GM19452 (cell line): ENCODE data around the gene GPR15.
"Not testable (repeated sequence)": the region's sequence is repeated elsewhere in the genome, so short reads cannot be mapped to it uniquely, and the experiment has no call there.

Experiments
- ATAC-seq: cut with Tn5 transposase; IDR thresholded peaks from one replicate; pipeline ENCODE4 v1.9.1; 2021; ENCODE audit not compliant: unreplicated experiment

GPR15 gene

GRCh38 chr3:98556164-98557130 lies 24.7 kb downstream of the GPR15 start:
- ATAC-seq: peak; percentile 72

DNA sequence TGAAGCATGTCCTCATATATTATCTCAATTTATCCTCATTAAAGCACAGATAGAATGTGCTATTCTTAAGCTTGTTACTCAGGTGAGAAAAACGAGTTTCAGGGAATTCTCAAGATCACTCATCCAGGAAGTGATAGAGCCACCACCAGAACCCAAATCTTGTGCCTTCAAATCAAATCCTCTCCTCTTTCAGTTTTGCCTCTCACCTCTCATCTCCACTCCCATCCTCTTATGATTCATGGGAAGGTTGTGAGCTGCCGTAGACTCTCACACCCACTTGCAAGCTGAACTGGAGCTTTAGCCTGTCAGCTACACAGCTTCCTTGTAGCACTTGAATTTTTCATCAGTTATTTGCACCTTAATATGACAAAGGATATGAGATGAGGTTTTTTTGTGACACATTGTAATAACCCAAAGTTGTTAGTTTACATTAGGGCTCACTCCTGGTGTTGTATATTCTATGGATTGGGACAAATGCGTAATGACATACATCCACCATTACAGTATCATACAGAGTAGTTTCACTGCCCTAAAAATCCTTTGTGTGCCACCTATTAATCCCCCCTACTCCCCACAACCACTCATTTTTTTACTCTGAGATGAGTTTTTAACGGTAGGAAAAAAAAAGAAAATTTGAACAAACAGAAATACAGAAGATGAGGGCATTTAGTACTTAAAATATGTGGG lies 25.7 kb downstream of the GPR15 start:
- ATAC-seq: peak; percentile 15

DNA sequence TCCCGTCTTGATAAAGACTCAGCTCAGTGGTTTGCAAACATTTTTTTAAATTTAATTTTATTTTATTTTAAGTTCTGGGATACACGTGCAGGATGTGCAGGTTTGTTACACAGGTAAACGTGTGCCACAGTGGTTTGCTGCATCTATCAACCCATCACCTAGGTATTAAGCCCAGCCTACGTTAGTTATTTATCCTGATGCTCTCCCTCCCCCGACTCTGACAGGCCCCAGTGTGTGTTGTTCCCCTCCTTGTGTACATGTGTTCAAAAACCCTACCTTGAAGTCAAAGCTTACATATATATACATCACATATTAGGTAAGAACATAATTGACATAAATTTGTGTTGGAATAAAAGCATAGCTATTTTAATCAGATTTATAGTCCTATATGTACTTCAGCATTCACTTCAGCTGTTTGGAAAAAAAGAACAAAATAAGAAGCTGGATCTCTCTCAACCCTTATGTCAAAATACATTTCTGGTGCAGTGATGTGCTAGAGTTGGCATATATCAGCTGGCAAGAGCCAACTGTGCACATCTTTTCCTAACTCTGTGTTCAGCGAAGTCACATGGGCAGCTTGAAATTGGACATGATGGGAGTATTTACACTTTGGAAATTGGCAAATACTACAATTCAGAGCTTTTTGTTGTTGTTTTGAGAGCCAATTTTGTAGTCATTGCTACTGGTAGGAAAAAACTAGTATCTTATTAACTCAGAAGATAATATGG lies 26.5 kb downstream of the GPR15 start:
- no peak for ATAC-seq

DNA sequence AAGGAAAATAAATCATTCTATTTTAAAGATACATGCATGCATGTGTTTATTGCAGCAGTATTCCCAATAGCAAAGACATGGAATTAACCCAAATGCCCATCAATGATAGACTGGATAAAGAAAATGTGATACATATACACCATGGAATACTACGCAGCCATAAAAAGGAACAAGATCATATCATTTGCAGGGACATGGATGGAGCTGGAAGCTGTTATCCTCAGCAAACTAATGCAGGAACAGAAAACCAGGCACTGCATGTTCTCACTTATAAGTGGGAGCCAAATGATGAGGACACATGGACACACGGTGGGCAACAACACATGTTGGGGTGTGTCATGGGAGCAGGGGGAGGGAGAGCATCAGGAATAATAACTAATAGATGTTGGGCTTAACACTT lies 28.0 kb downstream of the GPR15 start:
- not testable (repeated sequence) for ATAC-seq

DNA sequence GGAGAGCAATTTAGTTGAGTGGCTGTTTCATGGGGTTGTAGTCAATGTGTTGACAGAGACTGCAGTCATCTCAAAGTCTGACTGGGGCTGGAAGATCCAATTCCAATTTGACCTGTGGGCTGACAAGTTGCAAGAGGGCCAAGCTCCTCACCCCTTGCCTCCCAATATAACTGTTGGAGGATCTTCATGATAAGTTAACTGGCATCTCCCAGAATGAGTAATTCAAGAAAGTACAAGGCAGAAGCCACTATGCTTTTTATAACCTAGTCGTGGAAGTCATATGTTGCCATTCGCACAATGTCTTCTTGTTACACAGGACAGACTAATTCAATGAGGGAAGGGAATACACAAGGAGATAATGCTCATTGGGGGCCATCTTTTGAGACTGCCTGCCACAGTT lies 29.1 kb downstream of the GPR15 start:
- no peak for ATAC-seq

GRCh38 chr3:98561727-98562521 lies 30.1 kb downstream of the GPR15 start:
- no peak for ATAC-seq

- ATAC-seq: peak; percentile 60
Measured at GRCh38 chr3:98563661-98564281, 32.0 kb downstream of the GPR15 start.

DNA sequence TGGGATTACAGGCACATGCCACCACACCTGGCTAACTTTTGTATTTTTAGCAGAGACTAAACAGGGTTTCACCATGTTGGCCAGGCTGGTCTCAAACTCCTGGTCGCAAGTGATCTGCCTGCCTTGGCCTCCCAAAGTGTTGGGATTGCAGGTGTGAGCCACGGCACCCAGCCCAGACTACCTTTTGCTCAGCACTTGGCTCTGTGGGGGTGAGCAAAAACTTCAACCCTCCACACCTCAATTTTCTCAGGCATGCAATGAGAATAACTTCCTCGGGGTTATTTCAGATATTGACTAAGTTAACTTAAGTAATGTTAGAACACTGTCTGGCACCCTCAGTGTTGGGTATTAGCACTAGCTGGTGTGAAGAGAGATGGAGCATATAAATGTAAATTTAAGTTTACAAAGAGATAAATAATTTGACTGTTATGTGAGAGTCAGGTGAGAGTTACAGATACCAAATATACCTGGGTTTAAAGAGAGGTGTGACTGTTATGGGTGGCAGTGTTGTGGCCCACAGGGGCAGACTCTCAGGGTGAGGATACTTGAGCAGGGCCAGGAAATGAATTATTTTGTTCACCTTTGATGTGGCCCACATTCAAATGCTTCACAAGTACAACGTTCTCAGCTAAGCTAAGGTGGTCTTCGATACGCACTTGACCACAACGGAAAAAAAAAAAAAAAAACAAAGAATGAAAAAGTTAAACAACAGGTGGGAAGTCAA lies 32.7 kb downstream of the GPR15 start:
- no peak for ATAC-seq

GRCh38 chr3:98565237-98565643 lies 33.5 kb downstream of the GPR15 start:
- no peak for ATAC-seq

DNA sequence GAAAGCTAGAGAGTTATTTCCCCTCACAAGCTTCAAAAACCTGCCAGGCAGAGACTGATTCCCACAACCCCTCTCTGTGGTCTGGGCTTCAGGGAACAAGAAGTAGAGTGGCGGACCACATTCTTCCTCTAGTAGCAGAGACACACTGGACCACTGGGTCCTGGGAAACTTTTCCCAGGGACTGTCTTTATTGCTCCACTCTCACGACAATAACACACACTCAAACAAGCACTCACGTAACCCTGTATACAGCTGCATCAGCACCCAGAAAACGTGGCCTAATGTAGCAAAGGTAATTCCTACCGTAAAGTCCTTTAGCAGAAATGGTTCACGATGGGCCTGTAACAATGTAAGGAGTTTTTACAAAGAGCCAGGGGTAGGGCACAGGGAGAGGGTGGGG lies 34.1 kb downstream of the GPR15 start:
- ATAC-seq: no peak

GRCh38 chr3:98567666-98568270 lies 36.0 kb downstream of the GPR15 start:
- peak; percentile 32 for ATAC-seq

- ATAC-seq: no peak
Measured at GRCh38 chr3:98568402-98568801, 36.6 kb downstream of the GPR15 start.

DNA sequence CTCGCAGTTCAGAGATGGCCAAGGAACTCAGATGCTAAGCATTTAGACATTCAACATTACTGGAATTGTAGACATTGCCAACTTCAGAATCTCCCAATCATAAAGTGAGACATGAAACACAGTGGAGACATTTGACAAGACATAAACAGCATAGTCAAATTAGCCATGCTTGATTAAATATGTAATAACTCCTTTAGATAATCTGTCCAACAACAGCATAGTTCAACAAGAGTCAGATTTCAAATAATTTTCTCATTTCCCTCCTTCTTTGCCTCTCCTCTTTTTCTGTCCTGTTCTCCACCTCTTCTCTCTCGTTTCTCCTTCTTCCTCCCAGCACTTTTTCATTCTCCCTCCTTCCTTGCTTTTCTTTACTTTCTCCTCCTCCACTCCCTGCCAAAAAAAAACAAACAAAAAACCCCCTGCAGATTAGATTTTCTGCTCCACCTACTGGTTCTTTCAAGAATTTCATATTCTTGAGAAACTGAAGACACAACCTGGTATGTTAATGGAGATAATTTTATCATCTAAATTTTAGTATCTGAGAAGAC lies 41.5 kb downstream of the GPR15 start:
- ATAC-seq: peak; percentile 65

DNA sequence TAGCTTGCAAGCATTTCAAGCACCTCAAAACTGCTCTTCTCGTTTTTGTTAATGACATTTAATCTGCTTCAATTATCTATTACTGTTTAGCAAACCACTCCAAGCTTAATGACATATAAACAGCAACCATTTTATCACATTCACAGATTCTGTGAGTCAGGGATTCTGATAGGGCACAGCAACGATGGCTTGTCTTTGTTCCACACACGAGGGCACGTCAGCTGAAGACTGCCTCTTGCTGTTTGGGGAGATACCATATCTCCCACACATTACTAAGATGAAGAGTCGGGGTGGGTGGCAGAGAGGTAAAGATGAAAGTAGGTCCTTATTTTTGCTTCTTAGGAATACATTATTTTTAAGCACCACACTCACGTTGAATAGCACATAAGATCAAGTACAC lies 42.4 kb downstream of the GPR15 start:
- no peak for ATAC-seq

DNA sequence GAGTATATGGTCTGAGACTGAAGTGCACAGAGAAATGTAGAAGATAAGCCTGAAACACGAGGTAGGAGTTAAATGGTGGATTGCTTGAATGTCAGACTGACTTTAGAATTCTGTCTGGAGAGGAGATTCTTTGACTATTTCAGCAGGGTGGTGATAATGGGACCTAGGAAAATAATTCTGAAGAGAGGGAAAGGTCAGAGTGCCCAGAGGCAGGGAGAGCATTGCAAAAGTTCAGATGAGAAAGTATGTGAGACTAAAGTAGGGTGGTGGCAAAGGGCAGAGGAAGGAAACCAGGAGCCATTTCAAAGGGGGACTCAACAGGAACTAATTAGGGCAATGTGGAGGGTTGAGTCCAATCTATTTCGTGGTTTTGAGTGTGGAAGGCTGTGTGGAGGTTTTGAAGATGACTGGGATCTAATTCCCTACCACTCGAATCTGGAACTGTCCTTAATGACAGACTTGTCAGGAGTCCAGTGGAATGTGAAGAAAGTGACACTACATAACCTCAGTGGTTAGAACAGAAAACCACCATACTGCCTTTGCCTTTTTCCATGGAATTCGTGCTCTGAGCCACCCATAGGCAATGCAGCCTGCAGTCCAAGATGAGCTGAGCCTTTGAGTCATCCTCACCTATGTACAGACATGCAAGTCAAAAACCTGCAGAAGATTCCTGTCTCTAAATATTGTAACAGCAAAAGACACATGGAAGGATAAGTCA lies 45.6 kb downstream of the GPR15 start:
- ATAC-seq: no peak

DNA sequence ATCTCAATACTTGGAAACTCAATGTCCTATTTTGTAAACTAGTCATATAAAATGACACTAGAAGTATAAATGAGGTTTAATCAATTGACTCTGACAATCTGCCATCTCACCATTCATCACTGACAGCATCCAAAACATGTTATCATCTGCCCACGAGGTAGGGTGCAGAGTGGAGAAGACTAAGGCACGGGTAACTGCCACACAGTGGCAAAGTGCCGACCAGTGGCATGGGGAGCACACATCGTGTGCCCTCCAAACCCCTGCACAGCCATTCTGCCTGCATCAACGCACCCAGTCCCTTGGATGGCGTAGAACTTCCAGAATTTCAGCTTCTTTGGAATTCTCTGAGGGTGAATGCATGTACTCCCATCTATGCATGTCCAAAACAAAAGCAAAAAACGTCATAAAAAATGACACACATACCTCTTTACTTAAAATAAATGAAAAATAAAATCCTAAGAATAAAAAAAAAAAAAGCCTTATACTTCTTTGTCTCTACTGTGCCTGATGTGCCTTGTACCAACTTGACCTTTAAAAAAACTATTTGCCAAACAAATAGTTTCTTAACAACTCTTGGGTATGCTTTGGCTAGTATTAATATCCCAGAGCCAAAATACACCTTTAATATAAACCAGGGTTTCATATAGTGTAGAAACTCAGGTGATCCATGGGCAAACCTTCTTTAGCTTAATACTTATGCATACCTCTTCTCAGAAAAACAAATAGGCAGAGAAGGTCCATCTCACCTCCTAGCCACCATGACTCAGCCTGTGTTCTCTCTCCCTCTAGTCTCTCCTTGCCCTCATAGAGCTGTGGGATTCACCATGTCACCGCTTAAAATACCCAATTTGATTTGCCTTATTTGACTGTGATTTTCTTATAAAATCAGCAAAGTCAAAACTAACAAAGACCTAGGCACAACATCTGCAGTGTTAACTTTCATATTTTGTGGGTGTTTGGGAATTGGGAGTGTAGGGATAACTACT lies 48.9 kb downstream of the GPR15 start:
- ATAC-seq: no peak

DNA sequence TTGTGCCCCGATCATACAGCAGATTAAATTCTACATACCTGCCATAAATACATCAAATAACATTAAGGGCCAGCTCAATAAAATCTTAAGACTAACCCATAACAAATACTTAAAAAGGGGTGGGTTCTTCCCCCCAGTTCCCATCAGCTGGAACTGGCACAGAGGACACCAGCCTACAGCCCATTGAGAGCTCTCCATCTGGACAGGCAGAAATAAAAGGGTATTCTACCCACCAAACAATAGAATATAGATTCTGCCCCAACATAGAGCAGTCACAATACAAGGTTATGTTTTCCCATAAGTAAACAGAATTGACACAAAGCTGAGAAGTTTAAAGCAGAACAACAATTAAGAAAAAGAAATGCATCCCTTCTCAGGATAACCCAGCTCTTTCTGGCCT lies 49.7 kb downstream of the GPR15 start:
- no peak for ATAC-seq
